ENCODE results near the gene MED10.
"Not testable (repeated sequence)": the region's sequence is repeated elsewhere in the genome, so short reads cannot be mapped to it uniquely, and the experiment has no call there.

MED10 gene

GRCh38 chr5:6372251-6373080 is 5.9 kb downstream of the MED10 start:
- DNase-seq (ENCODE audit: low read depth): no peak

GRCh38 chr5:6371079-6371810 is 7.1 kb downstream of the MED10 start:
- DNase-seq (ENCODE audit: low read depth): no peak

DNA sequence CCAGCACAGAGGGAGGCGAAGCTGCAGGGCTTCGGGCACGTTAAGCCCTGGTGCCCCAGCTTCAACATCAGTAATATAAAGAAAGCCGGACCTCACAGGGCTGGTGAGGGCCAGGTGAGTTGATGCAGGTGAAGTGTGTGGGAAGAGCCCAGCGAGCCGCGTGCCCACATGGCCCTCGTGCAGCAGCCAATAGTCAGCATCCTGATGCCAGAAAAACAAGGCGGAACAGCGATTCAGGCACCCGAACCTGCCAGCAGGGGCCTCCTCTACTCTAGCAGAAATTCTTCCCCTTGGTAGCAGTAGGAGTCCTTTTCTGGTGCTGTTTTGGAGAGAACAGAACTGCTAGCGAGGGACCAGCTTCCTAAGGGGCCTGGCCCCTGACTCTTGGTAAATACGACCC is 7.8 kb downstream of the MED10 start:
- no peak for DNase-seq (ENCODE audit: low read depth)

DNA sequence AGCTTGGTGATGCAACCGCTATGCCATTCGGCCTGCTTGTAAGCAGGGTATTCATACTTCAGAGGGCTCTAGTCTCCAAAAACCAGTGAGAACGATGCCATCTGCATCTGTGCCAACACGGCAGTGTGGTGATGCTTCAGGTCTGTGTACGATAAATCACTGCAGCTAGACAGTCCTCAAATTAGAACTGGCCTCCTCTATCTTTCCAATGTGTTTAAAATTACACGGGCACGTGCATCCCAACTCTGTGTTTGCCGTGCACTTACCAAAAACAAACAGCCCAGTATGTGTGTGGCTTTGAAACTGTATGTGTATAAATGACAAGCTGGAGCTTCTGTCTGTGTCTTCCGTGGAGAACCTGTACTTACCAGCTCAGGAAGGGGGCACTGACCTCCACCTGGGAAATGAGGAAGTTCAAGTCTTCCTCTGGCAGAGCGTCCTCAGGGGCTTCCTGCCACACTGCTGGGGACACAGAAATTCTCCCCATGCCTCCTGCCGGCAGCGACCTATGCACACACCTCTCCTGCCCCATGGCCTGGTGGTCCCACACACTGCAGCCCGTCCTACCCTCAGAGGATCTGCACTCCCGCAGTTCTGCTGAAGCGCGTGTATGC is 12.3 kb downstream of the MED10 start:
- no peak for DNase-seq (ENCODE audit: low read depth)

DNA sequence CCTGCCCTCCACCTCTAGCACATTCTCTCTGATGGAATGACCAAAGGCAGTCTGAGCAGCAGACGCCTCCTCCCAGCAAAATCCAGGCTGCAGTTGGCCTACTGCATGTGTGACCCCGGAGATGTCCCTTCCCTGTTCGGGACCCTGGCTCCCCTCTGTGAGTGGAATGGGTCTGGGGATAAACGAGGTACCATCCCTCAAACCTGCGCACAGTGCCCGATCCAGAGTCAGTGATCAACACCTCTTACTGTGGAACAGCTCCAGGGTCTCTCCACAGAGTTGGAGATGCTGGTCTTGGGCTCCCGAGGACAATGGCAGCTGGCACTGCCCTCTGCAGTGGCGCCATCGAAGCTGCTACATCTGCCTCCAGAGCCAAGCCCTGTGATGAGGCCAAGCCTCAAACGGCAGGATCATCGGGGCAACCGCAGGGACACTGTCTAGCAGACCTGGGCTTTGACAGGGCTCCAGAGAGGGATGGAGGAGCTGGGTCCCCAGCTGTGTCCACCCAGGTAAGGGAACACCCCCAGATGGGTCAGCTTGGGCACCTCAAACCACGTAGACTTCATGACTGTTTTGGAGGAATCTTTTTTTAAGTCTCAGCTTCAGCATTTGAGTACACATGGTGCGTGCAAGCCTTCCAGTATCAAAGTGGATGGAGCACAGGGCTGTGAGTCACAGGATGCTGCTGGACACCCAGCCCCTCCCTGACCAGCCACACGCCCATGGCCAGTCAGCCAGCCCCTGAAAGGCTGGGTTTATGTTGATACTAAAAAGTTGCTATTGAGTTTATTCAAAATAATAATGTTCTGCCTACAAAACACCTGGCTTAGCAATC is 13.0 kb downstream of the MED10 start:
- no peak for DNase-seq (ENCODE audit: low read depth)

DNA sequence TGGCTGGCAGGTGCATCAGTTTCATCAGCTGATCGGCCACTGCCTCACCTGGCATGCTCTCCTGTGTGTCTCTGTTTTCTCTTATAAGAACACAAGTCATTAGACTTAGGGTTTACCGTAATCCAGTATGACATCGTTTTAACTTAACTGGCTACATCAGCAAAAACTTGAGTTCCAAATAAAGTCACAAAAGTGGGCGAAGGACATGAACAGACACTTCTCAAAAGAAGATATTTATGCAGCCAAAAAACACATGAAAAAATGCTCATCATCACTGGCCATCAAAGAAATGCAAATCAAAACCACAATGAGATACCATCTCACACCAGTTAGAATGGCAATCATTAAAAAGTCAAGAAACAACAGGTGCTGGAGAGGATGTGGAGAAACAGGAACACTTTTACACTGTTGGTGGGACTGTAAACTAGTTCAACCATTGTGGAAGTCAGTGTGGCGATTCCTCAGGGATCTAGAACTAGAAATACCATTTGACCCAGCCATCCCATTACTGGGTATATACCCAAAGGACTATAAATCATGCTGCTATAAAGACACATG is 14.8 kb downstream of the MED10 start:
- not testable (repeated sequence) for DNase-seq (ENCODE audit: low read depth)

DNA sequence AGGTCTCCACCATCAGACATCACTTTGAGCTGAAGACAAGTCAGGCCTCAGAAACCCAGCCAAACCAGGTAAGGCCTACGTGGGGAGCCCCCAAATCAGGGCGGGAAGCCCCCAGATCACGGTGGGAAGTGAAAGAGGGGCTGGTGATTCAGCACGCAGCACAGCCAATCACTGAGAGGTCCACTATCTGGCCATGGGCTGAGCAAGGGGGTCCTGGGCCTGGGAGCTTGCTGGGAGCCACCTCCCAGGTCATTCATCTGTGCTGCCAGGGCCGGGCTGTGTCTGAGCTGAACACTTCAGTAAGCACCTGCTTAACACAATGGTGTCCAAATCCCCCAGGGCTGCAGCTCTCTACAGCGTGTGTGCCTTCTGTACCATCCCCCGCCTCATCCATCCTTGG is 15.5 kb downstream of the MED10 start:
- DNase-seq (ENCODE audit: low read depth): no peak

DNA sequence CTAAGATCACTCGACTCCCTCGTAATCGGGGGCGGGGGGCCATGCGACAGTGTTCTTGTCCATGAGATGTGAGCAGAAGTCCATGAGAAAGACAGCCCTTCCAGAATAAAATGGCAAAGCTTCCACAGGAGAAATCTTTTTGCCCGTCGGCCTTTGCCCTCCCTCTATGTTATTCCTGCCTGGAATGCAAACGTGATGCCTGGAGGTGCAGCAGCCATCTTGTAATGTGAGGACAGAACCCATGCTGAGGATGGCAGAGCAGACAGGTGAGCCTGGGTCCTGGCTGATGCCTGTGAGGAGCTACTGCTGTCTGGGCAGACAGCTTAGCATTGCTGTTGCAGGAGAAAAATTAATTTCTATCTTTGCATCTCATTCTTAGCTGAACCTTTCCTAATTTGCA is 17.2 kb downstream of the MED10 start:
- DNase-seq (ENCODE audit: low read depth): no peak

GRCh38 chr5:6360323-6361072 is 17.8 kb downstream of the MED10 start:
- no peak for DNase-seq (ENCODE audit: low read depth)

- no peak for DNase-seq (ENCODE audit: low read depth)
Measured at GRCh38 chr5:6359555-6360322, 18.6 kb downstream of the MED10 start.

GRCh38 chr5:6358434-6358820 is 19.9 kb downstream of the MED10 start:
- no peak for DNase-seq (ENCODE audit: low read depth)

DNA sequence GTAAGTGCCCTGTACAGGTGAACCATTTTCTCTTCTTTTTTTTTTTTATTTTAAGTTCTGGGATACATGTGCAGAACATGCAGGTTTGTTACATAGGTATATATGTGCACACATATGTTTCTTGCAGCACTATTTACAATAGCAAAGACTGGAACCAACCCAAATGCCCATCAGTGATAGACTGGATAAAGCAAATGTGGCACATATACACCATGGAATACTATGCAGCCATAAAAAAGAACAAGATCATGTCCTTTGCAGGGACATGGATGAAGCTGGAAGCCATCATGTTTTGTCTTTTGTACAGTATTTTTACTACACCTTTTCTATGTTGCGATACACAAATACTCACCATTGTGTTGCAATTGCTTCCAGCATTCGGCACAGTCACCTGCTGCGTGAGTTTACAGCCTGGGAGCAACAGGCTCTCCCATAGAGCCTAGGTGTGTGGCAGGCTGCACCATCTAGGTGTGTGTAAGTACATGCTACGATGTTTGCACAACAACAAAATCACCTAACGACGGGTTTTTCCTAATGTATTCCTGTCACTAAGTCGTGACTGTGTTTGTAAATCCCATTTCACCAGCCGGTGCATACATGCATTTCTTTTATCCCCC is 20.4 kb downstream of the MED10 start:
- DNase-seq (ENCODE audit: low read depth): not testable (repeated sequence)

GRCh38 chr5:6356578-6357164 is 21.7 kb downstream of the MED10 start:
- DNase-seq (ENCODE audit: low read depth): no peak

- DNase-seq (ENCODE audit: low read depth): no peak
Measured at GRCh38 chr5:6355294-6355693, 23.1 kb downstream of the MED10 start.

DNA sequence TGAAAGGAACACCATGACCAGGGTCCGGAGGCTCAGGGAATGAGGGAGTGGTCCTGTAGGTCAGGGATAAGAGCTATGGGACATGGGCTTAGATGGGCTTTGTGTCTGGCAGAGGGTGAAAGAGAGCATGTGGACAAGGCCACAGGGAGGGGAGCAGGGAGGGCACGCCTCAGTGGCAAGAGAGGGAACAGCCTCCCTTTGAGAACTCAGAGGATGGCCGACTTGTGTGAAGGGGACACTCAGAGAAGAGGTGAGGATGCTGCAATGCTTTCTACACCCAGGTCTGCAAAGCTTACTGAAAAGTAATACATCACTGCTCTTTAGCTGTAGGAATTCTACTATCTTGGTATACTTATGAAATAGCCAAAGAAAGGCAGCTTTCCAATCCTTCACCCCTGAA is 23.5 kb downstream of the MED10 start:
- DNase-seq (ENCODE audit: low read depth): no peak

- no peak for DNase-seq (ENCODE audit: low read depth)
Measured at GRCh38 chr5:6353602-6354302, 24.6 kb downstream of the MED10 start.

GRCh38 chr5:6350277-6351090 is 27.9 kb downstream of the MED10 start:
- no peak for DNase-seq (ENCODE audit: low read depth)

DNA sequence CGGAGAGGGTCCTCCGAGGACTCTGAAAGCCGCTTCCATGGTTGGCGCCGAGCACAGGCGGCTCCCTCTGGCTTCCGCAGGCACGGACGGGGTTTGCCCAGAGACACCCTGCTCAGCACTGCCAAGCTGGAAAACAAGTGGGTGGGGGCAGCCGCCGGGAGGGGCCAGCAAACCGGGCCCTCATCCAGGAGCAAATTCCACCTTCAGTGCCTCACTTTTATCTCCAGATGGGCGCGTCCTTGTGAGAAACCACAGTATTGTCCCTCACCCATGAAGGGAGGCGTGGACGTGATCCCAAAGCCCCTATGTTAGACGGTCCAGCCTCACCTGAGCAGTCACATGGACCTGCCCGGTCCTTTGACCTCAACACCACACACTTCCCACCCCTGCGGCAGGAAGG is 29.0 kb downstream of the MED10 start:
- DNase-seq (ENCODE audit: low read depth): no peak
